CD4-positive, alpha-beta T cell (primary cell): Measurements from ENCODE around the gene KRT39. TPM values are rescaled to one million over a fixed set of nuclear protein-coding genes. Genes with fewer than 3 reads are reported as not detected.

Experiments
- ATAC-seq: fragments of 200-7000 bp; cut with Tn5 transposase; one replicate; pipeline ENCODE4 v1.10.0; 2022; ENCODE audit warnings: mild to moderate bottlenecking; ENCODE audit not compliant: poor library complexity
- CTCF ChIA-PET: fragments of 350-600 bp; sonication (Branson Sonifier 250); formaldehyde crosslinking; loops from one replicate; lab custom pipeline; 2021; ENCODE audit warnings: antibody characterized with exemption, inconsistent platforms; lab: Charles Lee
- POLR2A ChIA-PET: fragments of 350-600 bp; sonication (Branson Sonifier 250); formaldehyde crosslinking; loops from one replicate; lab custom pipeline; 2021; ENCODE audit warnings: antibody characterized with exemption, inconsistent platforms; lab: Charles Lee
- DNase-seq, 14 experiments: peaks; one replicate each; pipeline ENCODE4 v3.0.0-alpha.2; 2013 to 2020; ENCODE audit warnings: mixed read lengths in 2 of 14
- H3K27ac ChIP-seq, 2 donors: one replicate each; pipeline versions ENCODE4 v1.5.1 to v1.7.0; 2013; ENCODE audit warnings: low read length in 2 of 2, low read depth in 1 of 2, mild to moderate bottlenecking in 1 of 2
- H3K27me3 ChIP-seq, 2 experiments: 1 replicate in 1 of 2; 2 replicates in 1 of 2; pipeline versions ENCODE4 v1.6.1 to v1.7.0; 2013; ENCODE audit warnings: low read length in 2 of 2, control low read depth in 1 of 2, mild to moderate bottlenecking in 1 of 2, moderate library complexity in 1 of 2; ENCODE audit not compliant: insufficient read depth in 2 of 2, control insufficient read depth in 1 of 2
- H3K36me3 ChIP-seq: one replicate; pipeline ENCODE4 v1.6.1; 2013; ENCODE audit warnings: low read length, control low read depth; ENCODE audit not compliant: insufficient read depth
- H3K4me1 ChIP-seq: one replicate; pipeline ENCODE4 v1.6.1; 2013; ENCODE audit warnings: low read length, control low read depth; ENCODE audit not compliant: insufficient read depth
- H3K4me3 ChIP-seq: one replicate; pipeline ENCODE4 v1.5.1; 2013; ENCODE audit warnings: mild to moderate bottlenecking, low read length, moderate library complexity
- H3K9me3 ChIP-seq, 2 experiments: 1 replicate in 1 of 2; 2 replicates in 1 of 2; pipeline versions ENCODE4 v1.6.1 to v1.7.0; 2013; ENCODE audit warnings: low read length in 2 of 2, mild to moderate bottlenecking in 2 of 2, control low read depth in 1 of 2, moderate library complexity in 1 of 2; ENCODE audit not compliant: control insufficient read depth in 1 of 2, insufficient read depth in 1 of 2
- H3K27ac Mint-ChIP-seq: one replicate; pipeline ENCODE4 v1.8.0; 2020; ENCODE audit warnings: mixed read lengths
- H3K27me3 Mint-ChIP-seq: one replicate; pipeline ENCODE4 v1.8.0; 2021; ENCODE audit warnings: mixed read lengths
- H3K36me3 Mint-ChIP-seq: one replicate; pipeline ENCODE4 v1.8.0; 2021; ENCODE audit warnings: low read depth, mixed read lengths
- H3K4me1 Mint-ChIP-seq: one replicate; pipeline ENCODE4 v1.8.0; 2021; ENCODE audit warnings: low read depth, mixed read lengths
- H3K4me3 Mint-ChIP-seq: one replicate; pipeline ENCODE4 v1.8.0; 2020; ENCODE audit warnings: mild to moderate bottlenecking, mixed read lengths
- H3K9me3 Mint-ChIP-seq: one replicate; pipeline ENCODE4 v1.8.0; 2020; ENCODE audit warnings: mixed read lengths
- intact Hi-C, 2 experiments: fragments of 100-400 bp; cut with DNase I in 1 of 2; cut with micrococcal nuclease in 1 of 2; formaldehyde crosslinking; loops; one replicate each; pipeline versions ENCODE4 v1.15.1 to v1.9.0; 2023 to 2025; cut with DNase I, micrococcal nuclease
- total RNA-seq, 174 experiments: library from RNA in 2 of 174; stranded (reverse) in 2 of 174; gene quantifications; one replicate each; pipeline ENCODE4 v1.2.3 and lab custom pipeline; 2021 to 2026
- TF ChIP-seq, protein P1 (sequence below): fragments of 200-600 bp; IDR thresholded peaks from one replicate; pipeline ENCODE4 v1.8.0; 2022; ENCODE audit warnings: antibody characterized with exemption, mild to moderate bottlenecking

KRT39 gene
- total RNA-seq, 2 experiments from 2014 or later: not detected

DNA sequence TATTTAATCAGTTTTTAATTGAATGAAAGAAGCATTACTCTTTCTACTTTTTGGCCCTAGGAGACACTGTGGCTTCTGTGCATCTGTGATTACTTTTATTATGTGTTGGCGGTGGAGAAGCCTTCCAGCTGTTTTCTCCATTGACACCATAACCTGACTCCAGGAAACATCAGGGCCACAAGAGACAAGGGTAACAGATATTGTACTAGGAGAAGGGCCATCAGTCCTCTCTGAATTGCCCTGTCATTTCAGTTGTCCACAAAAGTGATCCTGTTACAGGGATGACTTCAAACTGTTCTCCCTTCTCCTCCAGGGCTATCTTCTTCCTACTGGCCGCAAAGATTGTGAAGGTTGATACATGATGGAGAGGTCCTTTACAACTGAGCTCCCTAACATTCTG lies 14.6 kb downstream of the KRT39 start:
- H3K9me3 ChIP-seq: no peaks in the 10 kb centered on the region
- Mint-ChIP-seq H3K4me1 (no peaks in the 10 kb centered on the region), H3K9me3 (no peaks in the 10 kb centered on the region), H3K27me3 (peaks cover 83% of the 10 kb centered on the region), H3K27ac (no peak overlapping the region), H3K36me3 (no peaks in the 10 kb centered on the region), H3K4me3 (no peak overlapping the region)
- H3K4me3 ChIP-seq: no peak overlapping the region
- no peak for DNase-seq
- ChIA-PET POLR2A (no interaction called here), CTCF (no interaction called here)
- H3K27me3 ChIP-seq: peaks cover 7 to 26% of the 10 kb centered on the region in 2 experiments
- ATAC-seq: no peak
- no peaks in the 10 kb centered on the region for H3K4me1 ChIP-seq
- no peaks in the 10 kb centered on the region for H3K36me3 ChIP-seq
- no peak overlapping the region for H3K27ac ChIP-seq
- TF ChIP-seq, protein P1, sequence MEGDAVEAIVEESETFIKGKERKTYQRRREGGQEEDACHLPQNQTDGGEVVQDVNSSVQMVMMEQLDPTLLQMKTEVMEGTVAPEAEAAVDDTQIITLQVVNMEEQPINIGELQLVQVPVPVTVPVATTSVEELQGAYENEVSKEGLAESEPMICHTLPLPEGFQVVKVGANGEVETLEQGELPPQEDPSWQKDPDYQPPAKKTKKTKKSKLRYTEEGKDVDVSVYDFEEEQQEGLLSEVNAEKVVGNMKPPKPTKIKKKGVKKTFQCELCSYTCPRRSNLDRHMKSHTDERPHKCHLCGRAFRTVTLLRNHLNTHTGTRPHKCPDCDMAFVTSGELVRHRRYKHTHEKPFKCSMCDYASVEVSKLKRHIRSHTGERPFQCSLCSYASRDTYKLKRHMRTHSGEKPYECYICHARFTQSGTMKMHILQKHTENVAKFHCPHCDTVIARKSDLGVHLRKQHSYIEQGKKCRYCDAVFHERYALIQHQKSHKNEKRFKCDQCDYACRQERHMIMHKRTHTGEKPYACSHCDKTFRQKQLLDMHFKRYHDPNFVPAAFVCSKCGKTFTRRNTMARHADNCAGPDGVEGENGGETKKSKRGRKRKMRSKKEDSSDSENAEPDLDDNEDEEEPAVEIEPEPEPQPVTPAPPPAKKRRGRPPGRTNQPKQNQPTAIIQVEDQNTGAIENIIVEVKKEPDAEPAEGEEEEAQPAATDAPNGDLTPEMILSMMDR: no peak
- intact Hi-C loops: no loop called here

DNA sequence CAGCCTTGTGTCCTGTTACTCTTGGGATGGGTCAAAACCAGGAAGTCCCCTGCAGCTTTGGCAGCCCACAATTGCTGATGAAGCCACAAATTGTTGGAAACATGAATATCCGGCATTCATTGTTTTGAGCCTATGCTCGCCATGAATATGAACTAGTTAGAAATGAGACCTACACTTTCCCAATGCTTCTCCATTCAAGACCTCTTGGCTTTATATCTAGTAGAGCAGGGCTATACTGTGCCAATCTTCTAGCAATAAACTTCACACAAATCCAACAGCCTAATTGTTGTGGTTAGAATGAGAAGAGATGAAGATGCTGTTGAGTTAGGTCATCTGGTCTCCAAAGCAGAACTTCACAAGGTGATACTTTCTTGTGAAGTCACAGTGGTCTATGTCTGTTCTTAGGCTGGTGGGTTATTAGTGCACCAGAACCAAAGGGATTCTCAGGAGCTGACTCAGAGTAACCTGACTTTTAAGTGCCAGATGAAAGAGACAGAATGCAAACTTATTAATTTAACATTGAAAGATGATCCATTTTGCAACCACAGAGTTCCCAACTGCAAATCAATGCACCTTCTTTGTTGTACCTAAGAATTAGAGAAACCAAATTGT lies 15.6 kb downstream of the KRT39 start:
- H3K4me3 Mint-ChIP-seq: no peak overlapping the region
- H3K27ac Mint-ChIP-seq: no peak overlapping the region
- DNase-seq (no peak), ATAC-seq (no peak)
- CTCF ChIA-PET: no interaction called here
- TF ChIP-seq, protein P1: no peak
- Histone ChIP-seq H3K36me3 (no peaks in the 10 kb centered on the region), H3K4me1 (no peaks in the 10 kb centered on the region), H3K9me3 (no peaks in the 10 kb centered on the region), H3K27ac (no peak overlapping the region), H3K27me3 (peaks cover 9 to 33% of the 10 kb centered on the region in 2 experiments), H3K4me3 (no peak overlapping the region)
- peaks cover 86% of the 10 kb centered on the region for H3K27me3 Mint-ChIP-seq
- H3K9me3 Mint-ChIP-seq: no peaks in the 10 kb centered on the region
- intact Hi-C loops: no loop called here
- H3K4me1 Mint-ChIP-seq: no peaks in the 10 kb centered on the region
- POLR2A ChIA-PET: no interaction called here
- H3K36me3 Mint-ChIP-seq: no peaks in the 10 kb centered on the region

DNA sequence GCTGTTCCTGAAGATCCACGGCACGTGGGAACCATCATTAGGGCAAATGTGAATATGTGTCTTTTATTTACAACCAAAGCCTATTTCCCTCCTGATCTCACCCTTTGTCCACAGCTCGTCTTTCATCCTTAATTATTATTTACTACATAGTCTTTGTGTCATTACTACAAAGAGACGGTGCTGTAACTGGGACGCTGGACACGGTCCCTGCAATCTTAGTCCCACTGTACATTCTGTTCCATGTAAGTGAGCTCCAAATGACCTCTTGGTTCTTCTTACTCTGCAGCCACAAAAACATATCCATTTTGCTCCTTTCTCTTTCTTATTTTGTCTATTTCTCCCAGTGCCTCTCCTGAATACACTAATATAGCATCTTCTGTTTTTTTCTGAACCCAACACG lies 16.6 kb downstream of the KRT39 start:
- no peaks in the 10 kb centered on the region for H3K9me3 Mint-ChIP-seq
- H3K27me3 Mint-ChIP-seq: peaks cover 90% of the 10 kb centered on the region
- no peak overlapping the region for H3K27ac Mint-ChIP-seq
- DNase-seq (no peak), ATAC-seq (no peak)
- Histone ChIP-seq H3K27me3 (peaks cover 9 to 39% of the 10 kb centered on the region in 2 experiments), H3K36me3 (no peaks in the 10 kb centered on the region), H3K4me3 (no peak overlapping the region), H3K9me3 (no peaks in the 10 kb centered on the region), H3K4me1 (no peaks in the 10 kb centered on the region), H3K27ac (no peak overlapping the region)
- TF ChIP-seq, protein P1: no peak
- H3K4me1 Mint-ChIP-seq: no peaks in the 10 kb centered on the region
- H3K36me3 Mint-ChIP-seq: no peaks in the 10 kb centered on the region
- H3K4me3 Mint-ChIP-seq: no peak overlapping the region
- POLR2A ChIA-PET: no interaction called here
- intact Hi-C loops: no loop called here
- CTCF ChIA-PET: no interaction called here
